Activated CD8-positive, alpha-beta memory T cell treated with anti-CD3 and anti-CD28 coated beads for 36 hours (primary cell): ENCODE results near the gene TMEM131. TPM values are rescaled to one million over a fixed set of nuclear protein-coding genes. Genes with fewer than 3 reads are reported as not detected.

Experiments used
- CTCF ChIA-PET: fragments of 350-600 bp; sonication (Branson Sonifier 250); formaldehyde crosslinking; loops from one replicate; lab custom pipeline; 2021; ENCODE audit warnings: antibody characterized with exemption; lab: Charles Lee
- POLR2A ChIA-PET: fragments of 350-600 bp; sonication (Branson Sonifier 250); formaldehyde crosslinking; loops from one replicate; lab custom pipeline; 2021; ENCODE audit warnings: antibody characterized with exemption; lab: Charles Lee
- total RNA-seq, 2 experiments: library from RNA; stranded (reverse); gene quantifications; one replicate each; pipeline ENCODE4 v1.2.3, GENCODE V29; 2021

Gene TMEM131
- total RNA-seq, 2 experiments from 2014 or later = 34.9 to 37.9 TPM

DNA sequence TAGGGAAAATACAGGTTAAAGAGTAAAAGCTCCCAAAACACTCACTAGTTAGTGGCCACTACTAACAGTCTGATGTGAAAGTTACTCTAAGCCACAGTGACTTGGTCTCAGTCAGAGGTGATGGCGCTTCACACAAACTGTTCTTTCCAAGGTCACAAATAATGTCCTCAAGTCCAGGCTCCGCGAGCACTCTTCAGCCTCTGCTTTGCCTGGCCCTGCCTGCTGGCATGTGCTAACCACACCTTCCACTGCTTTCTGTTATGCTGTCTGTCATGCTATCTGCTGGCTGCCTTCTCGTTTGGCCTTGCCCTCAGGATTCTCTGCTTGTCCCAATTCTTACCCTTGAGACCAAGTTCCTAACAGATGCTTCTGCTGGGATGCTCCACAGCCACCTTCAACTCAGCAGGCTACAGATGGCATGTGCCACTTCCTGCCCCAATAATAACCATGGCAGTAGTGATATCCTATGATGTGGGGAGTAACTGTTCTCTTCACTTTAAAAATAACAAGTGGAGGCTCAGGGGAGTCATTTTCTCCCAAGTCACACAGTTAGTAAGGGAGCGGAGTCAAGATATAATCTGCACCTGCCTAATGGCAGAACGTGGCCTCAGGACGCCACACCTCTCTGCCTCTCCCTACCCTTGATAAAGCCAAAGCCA lies 206.6 kb downstream of the TMEM131 start:
- ChIA-PET CTCF (no interaction called here), POLR2A (no interaction called here)

DNA sequence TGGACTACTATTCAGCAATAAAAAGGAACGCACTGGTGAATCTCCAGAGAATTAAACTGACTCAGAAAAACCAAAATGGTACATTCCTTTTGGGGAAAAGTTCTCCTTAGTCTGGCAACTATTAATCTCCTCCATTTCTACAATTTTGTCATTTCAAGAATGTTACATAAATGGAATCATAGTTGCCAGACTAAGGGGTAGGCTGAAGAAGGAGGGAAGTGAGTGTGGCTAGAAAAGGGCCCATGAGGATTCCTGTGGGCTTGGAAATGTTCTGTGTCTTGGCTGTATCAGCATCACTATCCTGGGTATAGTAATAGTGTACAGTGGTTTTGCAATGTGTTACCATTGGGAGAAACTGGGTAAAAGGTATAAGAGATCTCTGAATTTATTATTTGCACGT lies 209.9 kb downstream of the TMEM131 start:
- CTCF ChIA-PET = no interaction called here
- POLR2A ChIA-PET = no interaction called here

DNA sequence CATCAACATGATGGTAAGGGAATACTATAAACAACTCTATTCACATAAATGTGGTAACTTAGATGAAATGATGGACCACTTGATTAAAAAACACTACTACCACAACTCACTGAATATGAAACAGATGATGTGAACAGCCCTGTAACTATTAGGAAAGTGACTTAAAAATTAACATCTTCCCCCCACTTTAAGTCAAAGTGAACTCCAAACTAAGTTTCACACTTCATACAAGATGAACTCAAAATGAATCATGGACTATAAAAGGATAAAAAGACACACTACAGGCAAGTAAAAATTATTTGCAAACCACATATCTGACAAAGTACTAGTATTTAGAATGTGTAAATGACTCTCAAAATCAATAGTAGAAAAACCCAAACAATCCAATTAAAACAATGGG lies 210.8 kb downstream of the TMEM131 start:
- ChIA-PET POLR2A (no interaction called here), CTCF (no interaction called here)

DNA sequence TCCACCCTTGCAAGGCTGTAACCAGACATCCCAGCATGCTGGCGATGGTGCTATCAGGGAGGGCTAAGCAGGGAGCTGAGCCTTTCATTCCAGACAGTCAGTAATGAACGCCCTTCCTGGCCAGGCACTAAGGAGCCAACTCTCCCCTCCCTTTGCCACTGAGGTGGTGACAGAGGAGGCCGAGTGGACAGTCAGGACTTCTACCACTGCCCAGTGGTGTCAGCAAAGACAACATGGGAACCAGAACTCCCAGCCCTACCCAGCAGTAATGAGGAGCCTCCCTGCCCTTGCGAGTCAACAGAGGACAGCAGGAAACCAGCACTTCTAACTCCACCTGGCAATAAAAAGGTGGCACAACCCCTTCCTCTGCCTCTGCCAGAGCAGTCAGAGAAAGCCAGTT lies 213.8 kb downstream of the TMEM131 start:
- ChIA-PET POLR2A (interaction anchor here (0.5 kb wide), 1 partner anchor 1586 kb away, joined by 10 read pairs; no protein-coding TSS in a partner anchor), CTCF (no interaction called here)

DNA sequence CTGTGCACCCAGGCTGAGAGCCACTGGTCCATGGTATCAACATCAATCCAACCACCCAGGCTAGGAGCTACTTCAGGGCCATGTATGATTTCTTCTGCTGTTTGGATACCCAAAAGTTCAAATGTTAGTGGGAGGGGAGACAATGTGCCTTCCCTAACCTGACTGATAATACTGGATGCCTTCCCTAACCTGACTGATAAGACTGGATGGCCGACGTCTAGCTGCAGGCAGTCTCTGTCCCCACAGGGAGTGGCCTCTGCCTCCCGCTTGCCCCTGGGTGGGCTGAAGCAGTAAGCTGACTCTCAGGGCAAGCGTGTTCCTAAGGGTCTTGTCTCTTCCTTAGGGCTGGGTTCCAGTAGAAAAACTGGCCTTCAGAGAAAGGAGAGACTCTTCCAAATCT lies 216.6 kb downstream of the TMEM131 start:
- POLR2A ChIA-PET = no interaction called here
- CTCF ChIA-PET = no interaction called here

DNA sequence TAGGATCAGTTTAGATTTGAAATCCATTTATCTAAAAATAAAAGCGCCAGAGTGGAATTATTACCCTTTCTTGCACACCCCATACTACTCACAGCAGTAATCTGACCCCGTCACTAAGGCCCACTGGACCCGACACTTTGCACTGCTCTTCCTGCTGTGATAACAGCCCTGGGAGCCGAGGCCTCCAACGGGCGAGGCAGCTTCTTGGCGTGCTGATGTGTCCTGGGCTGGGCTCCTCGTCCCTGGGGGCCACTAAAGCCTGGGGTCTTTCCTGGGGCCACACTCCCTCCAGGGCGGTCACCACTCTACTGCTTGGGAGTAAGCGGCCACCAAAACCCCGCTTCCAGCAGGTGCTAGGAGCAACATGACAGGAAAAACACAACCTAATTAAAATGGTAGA lies 220.7 kb downstream of the TMEM131 start:
- ChIA-PET POLR2A (no interaction called here), CTCF (interaction anchor here (1.2 kb wide), 1 partner anchor 75 kb away, joined by 4 read pairs; no protein-coding TSS in a partner anchor)

DNA sequence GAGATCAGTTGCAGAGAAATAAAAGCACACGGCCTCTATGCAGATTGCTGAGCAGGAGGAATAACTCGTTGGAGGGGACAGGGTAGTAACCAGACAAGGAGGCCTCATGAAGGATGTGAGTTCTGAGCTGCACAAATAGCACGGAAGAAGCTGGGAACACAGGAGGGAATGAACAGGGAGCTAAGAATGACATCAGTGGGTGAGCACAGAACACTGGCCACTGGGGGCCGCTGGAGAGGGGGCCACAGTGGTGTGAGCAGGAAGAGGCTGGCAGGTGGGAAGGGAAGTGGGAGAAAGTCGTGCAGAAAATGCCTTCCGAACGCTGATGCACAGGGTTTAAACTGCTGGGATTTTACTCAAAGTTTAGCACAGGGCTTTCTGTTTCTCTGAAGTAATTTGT lies 221.3 kb downstream of the TMEM131 start:
- POLR2A ChIA-PET = no interaction called here
- CTCF ChIA-PET = interaction anchor here (0.6 to 1.3 kb wide), 3 partner anchors 27 to 1057 kb away, joined by 3 to 4 read pairs (median 4); no protein-coding TSS in a partner anchor

DNA sequence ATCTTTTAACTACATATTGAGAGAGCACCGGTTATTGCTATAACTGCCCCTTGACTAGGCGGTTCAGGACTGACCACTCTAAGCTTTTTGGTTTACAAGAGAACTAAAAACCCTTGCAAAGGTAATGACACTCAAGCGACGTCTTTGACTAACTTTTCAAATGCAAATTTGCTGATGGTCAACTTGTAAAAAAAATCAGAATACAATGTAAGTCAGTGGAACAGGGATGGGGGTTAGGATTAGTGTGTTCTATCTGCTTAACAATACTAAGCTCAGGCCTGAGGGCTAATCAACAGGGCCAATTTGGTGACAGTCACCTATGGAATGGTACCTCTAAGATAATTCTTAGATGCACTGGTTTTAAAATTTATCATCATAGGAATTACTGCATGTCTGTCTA lies 225.3 kb downstream of the TMEM131 start:
- ChIA-PET POLR2A (no interaction called here), CTCF (no interaction called here)

DNA sequence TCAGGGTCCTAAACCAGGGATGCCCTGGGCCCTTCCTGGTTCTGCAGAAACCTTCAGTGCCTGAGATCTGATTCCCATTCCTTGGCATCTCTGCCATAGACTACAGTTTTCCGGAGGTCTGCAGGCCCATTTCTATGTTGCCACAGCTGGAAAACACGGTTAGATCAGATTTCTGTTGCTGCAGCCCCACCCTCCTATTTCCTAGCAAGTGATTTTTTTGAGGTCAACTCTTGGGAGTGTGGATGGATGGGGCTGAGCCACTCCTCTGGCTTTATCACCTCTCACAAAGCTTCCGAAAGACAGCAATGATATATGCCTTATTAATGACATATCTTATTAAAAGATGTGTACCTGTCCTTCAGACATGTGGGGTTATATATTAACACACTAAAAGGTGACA lies 226.0 kb downstream of the TMEM131 start:
- POLR2A ChIA-PET = no interaction called here
- CTCF ChIA-PET = no interaction called here

DNA sequence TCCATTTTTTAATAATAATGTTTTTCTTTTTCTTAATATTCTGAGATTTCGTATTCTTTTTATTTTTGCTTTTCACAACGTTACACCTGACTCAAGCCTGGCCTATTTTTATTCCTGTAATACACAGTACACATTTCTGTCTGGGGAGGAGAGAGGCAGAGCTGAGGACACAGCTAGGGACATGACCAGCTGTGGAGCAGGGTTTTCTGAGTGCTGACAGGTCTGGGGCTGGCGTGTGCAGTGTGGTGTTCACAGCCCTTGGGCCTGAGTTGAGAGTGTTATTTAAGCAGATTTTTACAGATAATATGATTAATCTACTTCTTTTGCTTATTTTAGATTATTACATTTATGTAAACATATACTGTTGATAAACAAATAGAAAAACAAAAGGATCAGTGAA lies 226.4 kb downstream of the TMEM131 start:
- ChIA-PET POLR2A (no interaction called here), CTCF (no interaction called here)

DNA sequence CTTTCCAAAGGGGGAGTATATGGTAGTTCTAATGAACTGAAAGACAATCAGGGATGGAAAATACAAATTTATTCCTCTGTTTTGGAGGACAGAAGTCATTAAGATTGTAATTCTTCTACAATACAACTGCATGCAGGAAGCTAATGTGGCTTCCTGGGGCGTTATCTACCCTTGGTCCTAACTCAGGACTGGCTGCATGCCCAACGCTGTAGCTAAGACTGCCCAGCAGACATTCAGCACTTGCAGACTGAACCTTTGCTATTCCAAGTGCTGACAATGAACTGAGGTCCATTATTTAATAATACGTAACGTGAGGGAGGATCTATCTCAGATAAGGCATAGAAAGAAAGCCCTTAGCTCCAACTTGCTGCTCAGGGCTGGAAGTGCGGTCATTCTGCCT lies 229.2 kb downstream of the TMEM131 start:
- POLR2A ChIA-PET = no interaction called here
- CTCF ChIA-PET = interaction anchor here (0.9 to 1.3 kb wide), 2 partner anchors 18 to 58 kb away, joined by 3 read pairs; no protein-coding TSS in a partner anchor

DNA sequence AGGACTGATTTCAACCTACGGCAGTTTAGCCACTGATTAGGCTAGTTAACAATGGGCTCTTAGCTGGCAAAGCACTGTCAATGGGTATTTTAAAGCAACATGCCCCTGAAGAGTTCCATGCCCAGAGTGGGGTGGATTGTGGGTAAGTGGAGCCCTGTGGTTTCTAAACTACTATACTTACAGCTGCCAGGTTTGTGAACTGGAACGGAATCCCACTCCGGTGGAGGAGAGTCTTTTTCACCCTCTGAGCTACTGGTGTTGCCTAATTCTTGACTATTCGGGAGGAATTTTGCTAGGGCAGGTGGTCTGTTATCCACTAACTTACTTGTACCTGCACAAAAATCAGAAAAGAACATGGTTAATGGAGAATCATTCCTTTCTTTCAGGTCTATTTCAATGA lies 229.8 kb downstream of the TMEM131 start:
- ChIA-PET CTCF (no interaction called here), POLR2A (interaction anchor here (1.1 kb wide), 1 partner anchor 18 kb away, joined by 3 read pairs; no protein-coding TSS in a partner anchor)

DNA sequence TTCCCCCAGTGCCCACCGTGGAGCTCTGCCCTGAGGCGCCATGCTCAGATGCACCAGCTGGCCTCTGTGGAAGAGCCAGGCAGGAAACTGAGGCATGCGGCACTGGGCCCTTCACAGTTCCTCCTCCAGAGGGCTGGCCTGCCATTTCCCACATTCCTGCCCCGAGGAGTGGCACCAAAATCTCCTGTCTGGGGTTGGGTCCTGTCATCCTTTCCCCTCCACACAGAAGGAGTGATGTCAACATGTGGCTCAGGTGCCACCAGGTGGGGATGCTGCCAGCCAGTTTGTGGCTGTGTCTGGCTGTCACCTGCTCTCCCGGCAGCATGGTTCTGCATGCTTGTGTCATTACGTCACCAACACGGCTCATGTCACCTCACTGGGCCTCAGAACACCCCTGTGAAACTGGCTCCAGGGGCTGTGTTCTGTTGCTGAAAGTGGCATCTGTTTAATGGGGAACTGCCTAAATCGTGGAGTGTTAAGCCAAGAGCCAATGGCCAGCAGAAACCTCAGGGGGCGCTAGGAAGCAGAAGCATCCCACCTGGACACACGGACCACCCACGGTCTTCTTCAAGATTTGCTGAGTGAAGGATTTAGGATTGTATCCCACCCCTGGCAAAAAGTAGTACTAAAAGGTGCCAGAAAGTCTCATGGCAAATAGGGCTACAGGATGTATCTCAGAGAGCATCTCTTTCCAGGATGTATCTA lies 231.0 kb downstream of the TMEM131 start:
- ChIA-PET POLR2A (interaction anchor here (0.6 to 1.1 kb wide), 2 partner anchors 16 to 67 kb away, joined by 3 to 4 read pairs; no protein-coding TSS in a partner anchor), CTCF (interaction anchor here (1.1 to 1.2 kb wide), 2 partner anchors 11 to 17 kb away, joined by 3 read pairs; no protein-coding TSS in a partner anchor)

DNA sequence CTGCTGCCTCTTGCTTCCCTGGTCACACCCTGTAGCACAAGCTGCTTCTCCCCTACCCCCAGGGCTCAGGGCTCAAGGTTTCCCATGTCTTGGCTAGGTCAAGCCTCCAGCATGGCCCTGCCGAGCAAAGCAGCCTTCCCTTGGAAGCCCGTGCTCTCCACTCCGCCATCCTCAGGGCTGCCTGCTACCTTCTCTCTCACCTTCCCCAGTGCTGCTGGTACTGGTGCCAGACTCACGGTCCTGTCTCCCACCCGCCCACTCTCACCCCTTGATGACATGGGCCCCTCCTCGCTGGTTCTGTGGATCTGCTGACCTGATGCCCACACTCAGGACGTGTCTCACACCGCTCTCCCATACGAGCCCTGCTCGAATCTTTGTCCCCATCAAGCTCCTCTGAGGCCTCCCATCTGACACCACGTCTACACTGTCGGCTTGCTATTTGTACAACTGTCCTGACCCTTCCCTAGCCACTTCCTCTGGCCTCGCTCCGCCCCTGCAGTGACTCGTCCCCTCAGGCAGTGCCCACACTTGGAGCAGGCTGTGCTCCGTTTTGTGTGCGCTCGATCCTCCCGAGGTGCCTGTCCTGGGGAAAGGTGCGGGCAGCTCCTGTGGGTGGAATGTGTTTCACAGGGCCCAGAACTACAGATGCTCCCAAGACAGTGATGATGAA lies 232.4 kb downstream of the TMEM131 start:
- POLR2A ChIA-PET = no interaction called here
- CTCF ChIA-PET = interaction anchor here (1.2 kb wide), 1 partner anchor 15 kb away, joined by 3 read pairs; no protein-coding TSS in a partner anchor

DNA sequence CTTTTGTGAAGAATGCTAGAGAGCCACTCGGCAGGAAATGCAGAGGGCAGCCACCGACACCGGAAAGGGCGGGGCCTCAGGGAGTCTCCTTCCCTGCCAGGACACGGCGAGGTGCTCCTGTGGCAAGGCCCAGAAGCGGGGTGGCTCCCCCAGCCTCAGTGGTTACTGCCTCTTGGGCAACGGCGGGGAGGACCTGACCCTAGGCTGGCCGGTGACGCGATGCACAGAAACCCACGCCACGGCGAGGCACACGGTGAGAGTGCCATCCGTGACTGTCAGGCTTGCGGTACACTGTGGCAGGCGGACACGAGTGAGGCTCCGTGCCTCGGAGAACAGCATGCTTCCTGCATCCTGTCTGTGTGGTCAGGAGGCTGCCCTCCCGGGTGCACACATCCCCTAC lies 234.6 kb downstream of the TMEM131 start:
- CTCF ChIA-PET = no interaction called here
- POLR2A ChIA-PET = no interaction called here

DNA sequence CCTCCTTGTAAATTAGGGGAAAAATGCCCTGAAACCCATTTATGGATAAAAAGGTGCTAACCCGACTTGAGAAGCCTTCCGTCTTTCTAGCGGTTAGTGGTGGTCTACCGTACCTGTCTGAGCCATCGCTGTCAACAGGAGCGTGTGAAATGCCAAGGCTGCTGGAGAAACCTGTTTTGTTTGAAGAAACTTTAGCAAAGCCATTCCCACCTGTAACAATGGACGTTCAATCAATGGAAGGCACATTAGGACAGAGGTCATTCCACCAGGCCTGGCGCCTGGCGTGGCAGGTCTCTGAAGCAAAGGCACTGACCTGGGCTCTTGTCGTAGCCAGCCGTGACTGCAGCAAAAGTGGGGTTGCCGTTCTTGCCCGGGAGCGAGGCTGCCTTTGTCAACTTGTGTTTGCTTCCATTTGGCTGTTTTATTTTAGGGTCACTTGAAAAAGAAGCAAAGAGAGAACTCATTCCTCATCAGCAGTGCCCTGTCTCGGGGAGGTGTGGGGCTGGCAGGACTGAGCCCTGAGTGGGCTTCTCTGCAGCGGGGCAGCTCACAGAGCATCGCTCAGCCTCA lies 235.2 kb downstream of the TMEM131 start:
- CTCF ChIA-PET = no interaction called here
- POLR2A ChIA-PET = no interaction called here

DNA sequence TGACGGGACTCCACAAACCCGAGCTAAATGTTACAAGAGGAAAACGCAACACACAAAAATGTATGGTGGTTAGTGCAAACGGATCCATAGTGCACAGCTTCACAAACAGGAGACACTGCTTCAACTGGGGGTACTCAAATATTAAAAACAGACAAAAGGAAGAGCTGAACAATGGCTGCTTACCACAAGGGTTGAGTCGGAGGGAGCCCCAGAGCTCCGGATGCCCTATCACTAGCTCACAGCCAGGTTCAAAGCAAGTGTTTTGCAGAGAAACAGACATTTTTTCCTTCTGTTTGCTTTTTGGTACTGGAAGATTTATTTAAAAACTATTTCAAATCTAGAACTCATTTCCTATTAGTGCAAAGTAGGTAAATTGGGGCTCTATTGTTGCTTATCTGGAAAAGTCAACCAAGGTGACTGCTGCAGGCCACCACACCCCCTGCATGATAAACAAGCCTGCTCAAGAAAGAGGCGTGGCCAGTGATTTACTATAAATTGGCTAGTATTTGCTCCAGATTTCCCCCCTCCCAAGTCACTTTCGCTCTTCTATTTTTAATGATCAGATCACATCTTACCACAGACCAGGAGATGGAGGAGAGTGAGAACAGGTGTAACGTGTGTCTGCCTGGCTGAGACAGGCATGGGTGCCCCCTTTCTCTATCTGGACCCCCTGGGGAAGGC lies 235.9 kb downstream of the TMEM131 start:
- ChIA-PET CTCF (interaction anchor here (0.6 kb wide), 1 partner anchor 72 kb away, joined by 3 read pairs; no protein-coding TSS in a partner anchor), POLR2A (no interaction called here)

DNA sequence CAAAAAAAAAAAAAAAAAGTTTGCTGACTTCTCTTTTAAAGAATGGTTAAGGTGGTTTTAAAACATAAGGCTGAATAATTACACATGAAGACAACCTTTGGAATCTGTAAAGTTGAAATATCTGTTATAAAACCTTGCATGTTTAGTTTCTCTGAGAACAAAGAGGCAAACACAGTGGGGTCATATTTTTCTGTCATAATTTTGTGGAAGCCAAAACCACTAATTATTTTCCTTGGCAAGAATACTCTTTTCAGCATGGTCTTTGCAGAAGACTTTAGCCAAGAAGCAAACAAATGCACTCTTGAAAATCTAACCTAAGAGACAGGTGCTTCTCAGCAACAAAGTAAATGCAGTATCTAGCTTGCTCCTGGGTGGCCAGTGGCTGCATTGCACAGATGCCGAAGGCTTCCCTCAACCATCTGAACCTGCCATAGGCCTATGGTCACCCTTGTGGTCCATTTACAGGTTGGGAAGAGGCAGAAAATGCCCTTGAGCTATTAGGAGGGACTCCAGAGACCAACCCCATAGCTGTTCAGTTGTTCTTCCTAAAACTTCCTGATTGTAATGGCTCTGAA lies 237.5 kb downstream of the TMEM131 start:
- POLR2A ChIA-PET = no interaction called here

DNA sequence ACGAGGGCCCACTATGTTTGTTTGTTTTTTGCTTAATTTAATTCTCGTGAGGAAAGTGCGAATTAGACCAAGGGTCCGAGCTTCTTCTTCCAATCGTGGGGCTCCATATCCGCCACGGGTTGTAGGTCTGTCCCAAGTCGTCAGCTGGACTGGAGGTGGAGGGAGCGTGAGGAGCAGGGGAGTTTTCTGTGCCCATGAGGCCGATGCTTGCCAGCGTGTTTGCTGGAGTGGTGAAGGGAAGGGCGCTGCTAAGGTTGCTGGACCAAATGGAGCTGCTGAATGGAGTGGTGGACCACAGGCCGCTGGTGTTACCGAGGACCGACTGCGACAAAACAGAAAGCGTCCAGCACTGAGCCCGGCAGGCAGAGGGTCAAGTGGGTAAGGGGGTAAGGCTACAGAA lies 238.7 kb downstream of the TMEM131 start:
- POLR2A ChIA-PET = no interaction called here
- CTCF ChIA-PET = no interaction called here

More for the DNA sequence above, 237.5 kb downstream of the TMEM131 start:
- CTCF ChIA-PET = no interaction called here
